Vagina (tissue), 2 donors: ENCODE data around the gene NSD2. TPM values are rescaled to one million over a fixed set of nuclear protein-coding genes. Genes with fewer than 3 reads are reported as not detected.

Experiments
- DNase-seq, 2 donors: peaks; one replicate each; pipeline ENCODE4 v3.0.0-alpha.2; 2017; ENCODE audit errors: extremely low spot score in 2 of 2
- H3K27ac ChIP-seq: fragments of 200-600 bp; sonication (generic); one replicate; pipeline ENCODE4 v1.5.1; 2019
- H3K27me3 ChIP-seq: fragments of 200-600 bp; sonication (generic); one replicate; pipeline ENCODE4 v1.5.1; 2019
- H3K36me3 ChIP-seq, 2 donors: fragments of 200-600 bp; sonication (generic); one replicate each; pipeline ENCODE4 v1.5.1; 2017 to 2019
- H3K4me1 ChIP-seq: fragments of 200-600 bp; sonication (generic); one replicate; pipeline ENCODE4 v1.5.1; 2019
- H3K4me3 ChIP-seq, 2 donors: fragments of 200-600 bp; sonication (generic); 1 replicate in 1 of 2; 2 replicates in 1 of 2; pipeline ENCODE4 v1.5.1; 2016 to 2019
- H3K9me3 ChIP-seq: fragments of 200-600 bp; sonication (generic); one replicate; pipeline ENCODE4 v1.5.1; 2019
- CTCF ChIP-seq, 3 experiments: fragments of 450-650 bp in 2 of 3; fragments of 200-600 bp in 1 of 3; sonication (generic) in 1 of 3; IDR thresholded peaks; one replicate each; pipeline ENCODE4 v1.5.1; 2017 to 2019; ENCODE audit warnings: antibody characterized with exemption in 3 of 3, mild to moderate bottlenecking in 2 of 3, moderate library complexity in 2 of 3
- POLR2A ChIP-seq, 2 donors: fragments of 450-650 bp; IDR thresholded peaks; one replicate each; pipeline ENCODE4 v1.6.1; 2017; ENCODE audit warnings: antibody characterized with exemption in 2 of 2, mild to moderate bottlenecking in 2 of 2, moderate library complexity in 2 of 2
- POLR2AphosphoS5 ChIP-seq, 2 donors: sonication (generic); formaldehyde crosslinking; IDR thresholded peaks; one replicate each; pipeline ENCODE4 v1.9.0; 2017; ENCODE audit warnings: antibody characterized with exemption in 2 of 2, mild to moderate bottlenecking in 2 of 2, low read depth in 1 of 2; ENCODE audit not compliant: insufficient read depth in 1 of 2
- intact Hi-C: fragments of 100-400 bp; cut with DNase I; formaldehyde crosslinking; loops from one replicate; pipeline ENCODE4 v1.15.1; 2023
- total RNA-seq: library from RNA; depleted of rRNA; stranded (reverse); fragments of >200 nt; gene quantifications from one replicate; pipeline ENCODE4 v1.2.3, GENCODE V29; 2016

Gene NSD2
- total RNA-seq, 1 donor from 2014 or later = 38.5 TPM

- H3K4me1 ChIP-seq = peaks cover 20% of the 10 kb centered on the region
- no peaks in the 10 kb centered on the region for H3K36me3 ChIP-seq
- no peak overlapping the region for H3K4me3 ChIP-seq
- no peaks in the 10 kb centered on the region for H3K9me3 ChIP-seq
- no peak for TF ChIP-seq POLR2AphosphoS5 (IDR thresholded peaks at IDR 0.05; ENCODE audit: insufficient read depth in 1 of 2, low read depth in 1 of 2)
- no peak for TF ChIP-seq POLR2A (IDR thresholded peaks at IDR 0.05)
- TF ChIP-seq CTCF (IDR thresholded peaks at IDR 0.05) = no peak
- no peak for DNase-seq
- H3K27me3 ChIP-seq = no peaks in the 10 kb centered on the region
- H3K27ac ChIP-seq = no peak overlapping the region
- intact Hi-C loops = no loop called here
Observed at GRCh38 chr4:1868912-1869311, 2.3 kb upstream of the NSD2 start.

GRCh38 chr4:1869530-1870327, 1.5 kb upstream of the NSD2 start:
- TF ChIP-seq POLR2AphosphoS5 (IDR thresholded peaks at IDR 0.05; ENCODE audit: insufficient read depth in 1 of 2, low read depth in 1 of 2) (no peak), CTCF (IDR thresholded peaks at IDR 0.05) (no peak)
- Histone ChIP-seq H3K4me3 (peak overlapping the region; percentile 80 to 91), H3K36me3 (no peaks in the 10 kb centered on the region), H3K27ac (peak overlapping the region; percentile 97), H3K4me1 (peaks cover 20% of the 10 kb centered on the region), H3K9me3 (no peaks in the 10 kb centered on the region), H3K27me3 (no peaks in the 10 kb centered on the region)
- intact Hi-C loops = no loop called here
- no peak for DNase-seq

GRCh38 chr4:1870328-1870577, 940 bp upstream of the NSD2 start:
- peak overlapping the region; percentile 97 for H3K27ac ChIP-seq
- H3K36me3 ChIP-seq = no peaks in the 10 kb centered on the region
- H3K4me3 ChIP-seq = peak overlapping the region; percentile 80 to 91
- no peaks in the 10 kb centered on the region for H3K27me3 ChIP-seq
- no peaks in the 10 kb centered on the region for H3K9me3 ChIP-seq
- intact Hi-C loops = no loop called here
- no peak for TF ChIP-seq CTCF (IDR thresholded peaks at IDR 0.05)
- TF ChIP-seq POLR2AphosphoS5 (IDR thresholded peaks at IDR 0.05; ENCODE audit: insufficient read depth in 1 of 2, low read depth in 1 of 2) = peak in 1 of 2 donors; percentile 41
- peak in 1 of 2 donors; percentile 91 for DNase-seq
- H3K4me1 ChIP-seq = peaks cover 20% of the 10 kb centered on the region

- TF ChIP-seq CTCF (IDR thresholded peaks at IDR 0.05) (no peak), POLR2AphosphoS5 (IDR thresholded peaks at IDR 0.05; ENCODE audit: insufficient read depth in 1 of 2, low read depth in 1 of 2) (no peak), POLR2A (IDR thresholded peaks at IDR 0.05) (no peak)
- intact Hi-C loops = no loop called here
- peaks cover 20% of the 10 kb centered on the region for H3K4me1 ChIP-seq
- no peaks in the 10 kb centered on the region for H3K9me3 ChIP-seq
- peak overlapping the region; percentile 94 for H3K27ac ChIP-seq
- peak overlapping the region; percentile 70 to 97 for H3K4me3 ChIP-seq
- no peaks in the 10 kb centered on the region for H3K36me3 ChIP-seq
- DNase-seq = no peak
- H3K27me3 ChIP-seq = no peaks in the 10 kb centered on the region
Observed at GRCh38 chr4:1871471-1872021, 353 bp downstream of the NSD2 start.

GRCh38 chr4:1872870-1873269, 1.7 kb downstream of the NSD2 start:
- Histone ChIP-seq H3K4me1 (peaks cover 20% of the 10 kb centered on the region), H3K9me3 (no peaks in the 10 kb centered on the region), H3K4me3 (no peak overlapping the region), H3K27me3 (no peaks in the 10 kb centered on the region), H3K36me3 (no peaks in the 10 kb centered on the region), H3K27ac (no peak overlapping the region)
- intact Hi-C loops = no loop called here
- no peak for TF ChIP-seq POLR2AphosphoS5 (IDR thresholded peaks at IDR 0.05; ENCODE audit: insufficient read depth in 1 of 2, low read depth in 1 of 2)
- TF ChIP-seq CTCF (IDR thresholded peaks at IDR 0.05) = no peak
- no peak for TF ChIP-seq POLR2A (IDR thresholded peaks at IDR 0.05)
- DNase-seq = no peak
